Measurements from ENCODE around the gene PPIE. TPM values are rescaled to one million over a fixed set of nuclear protein-coding genes. Genes with fewer than 3 reads are reported as not detected.

Gene PPIE
- total RNA-seq, result 10 to 100 TPM; 30.9 to 46.8 (median 41.8) TPM
- long read RNA-seq, donor 1, transcript PPIE-203 (11 exons, 1,198 nt), result minor isoform, 5 of 90 reads
- long read RNA-seq, donor 1, transcript PPIE-201 (10 exons, 1,277 nt), result major isoform, 39 of 90 reads
- long read RNA-seq, donor 1, transcript PPIE-202 (10 exons, 1,079 nt), result minor isoform, 14 of 90 reads
- long read RNA-seq, donor 1, partial matches to known transcripts, result 8 of 90 reads
- long read RNA-seq, donor 1, other reads (novel, unspliced or antisense), result 24 of 90 reads
- long read RNA-seq, donor 2, transcript PPIE-201 (10 exons, 1,277 nt), result major isoform, 34 of 51 reads
- long read RNA-seq, donor 2, partial matches to known transcripts, result 5 of 51 reads
- long read RNA-seq, donor 2, other reads (novel, unspliced or antisense), result 10 of 51 reads

GRCh38 chr1:39738622-39739366, at the start of gene PPIE:
TSS of gene PPIE (plus strand) at chr1:39738882. CDS start at chr1:39738901, 19 bp downstream.
- peak; percentile 96 to 98 (median 97) for DNase-seq
- Histone ChIP-seq H3K4me3 (peak within 1 kb of the TSS; percentile 50), H3K9me3 (no peaks in the 10 kb centered on the region), H3K4me1 (ENCODE audit: low read depth) (peaks cover 6% of the 10 kb centered on the region), H3K36me3 (ENCODE audit: low read depth) (peaks cover 4% of the 10 kb centered on the region)
- intact Hi-C loops (cut with DNase I, micrococcal nuclease), result no loop called here
- peak; percentile 100 for ATAC-seq
- no peak for TF ChIP-seq CTCF (IDR thresholded peaks at IDR 0.05)

GRCh38 chr1:39689214-39689613, 49.5 kb upstream of the PPIE start:
- intact Hi-C loops (cut with DNase I, micrococcal nuclease), result no loop called here
- no peak for DNase-seq
- no peak for TF ChIP-seq CTCF (IDR thresholded peaks at IDR 0.05)
- ATAC-seq, result no peak
- peaks cover 18% of the 10 kb centered on the region for H3K4me1 ChIP-seq (ENCODE audit: low read depth)
- no peaks in the 10 kb centered on the region for H3K36me3 ChIP-seq (ENCODE audit: low read depth)
- H3K4me3 ChIP-seq, result no peak overlapping the region
- H3K9me3 ChIP-seq, result no peaks in the 10 kb centered on the region

- Histone ChIP-seq H3K4me1 (ENCODE audit: low read depth) (peaks cover 18% of the 10 kb centered on the region), H3K36me3 (ENCODE audit: low read depth) (no peaks in the 10 kb centered on the region), H3K9me3 (no peaks in the 10 kb centered on the region), H3K4me3 (no peak overlapping the region)
- no peak for TF ChIP-seq CTCF (IDR thresholded peaks at IDR 0.05)
- ATAC-seq (no peak), DNase-seq (no peak)
- intact Hi-C loops (cut with DNase I, micrococcal nuclease), result no loop called here
Observed at GRCh38 chr1:39689635-39690034, 49.0 kb upstream of the PPIE start.

GRCh38 chr1:39690225-39690624, 48.5 kb upstream of the PPIE start:
- no peaks in the 10 kb centered on the region for H3K36me3 ChIP-seq (ENCODE audit: low read depth)
- H3K9me3 ChIP-seq, result no peaks in the 10 kb centered on the region
- no peak for TF ChIP-seq CTCF (IDR thresholded peaks at IDR 0.05)
- ATAC-seq, result no peak
- H3K4me1 ChIP-seq (ENCODE audit: low read depth), result peaks cover 18% of the 10 kb centered on the region
- H3K4me3 ChIP-seq, result no peak overlapping the region
- no peak for DNase-seq
- intact Hi-C loops (cut with DNase I, micrococcal nuclease), result no loop called here

- Histone ChIP-seq H3K9me3 (no peaks in the 10 kb centered on the region), H3K4me3 (no peak overlapping the region), H3K4me1 (ENCODE audit: low read depth) (peaks cover 18% of the 10 kb centered on the region), H3K36me3 (ENCODE audit: low read depth) (no peaks in the 10 kb centered on the region)
- ATAC-seq (no peak), DNase-seq (no peak)
- intact Hi-C loops (cut with DNase I, micrococcal nuclease), result no loop called here
- TF ChIP-seq CTCF (IDR thresholded peaks at IDR 0.05), result no peak
Observed at GRCh38 chr1:39690794-39691382, 47.8 kb upstream of the PPIE start.
